ENCODE results near the gene PPP1R13B.

GRCh38 chr14:103863245-103863644, 15.9 kb upstream of the PPP1R13B start:
- TF ChIP-seq CTCF (optimal IDR thresholded peaks at IDR 0.05 in 1 of 3, IDR thresholded peaks at IDR 0.05 in 1 of 3, conservative IDR thresholded peaks at IDR 0.05 in 1 of 3; ENCODE audit: extremely low read depth in 1 of 3, insufficient read depth in 2 of 3, low read length in 3 of 3) (no peak), EZH2 (IDR thresholded peaks at IDR 0.05; ENCODE audit: low read length) (no peak)
